ENCODE measurements around the gene SUMO3. TPM values are rescaled to one million over a fixed set of nuclear protein-coding genes. Genes with fewer than 3 reads are reported as not detected.

SUMO3 gene
- total and polyA plus RNA-seq, 2 donors (not counting 3 experiments of a cell fraction or from before 2014, with no cell fraction given) = 102 to 123 TPM

DNA sequence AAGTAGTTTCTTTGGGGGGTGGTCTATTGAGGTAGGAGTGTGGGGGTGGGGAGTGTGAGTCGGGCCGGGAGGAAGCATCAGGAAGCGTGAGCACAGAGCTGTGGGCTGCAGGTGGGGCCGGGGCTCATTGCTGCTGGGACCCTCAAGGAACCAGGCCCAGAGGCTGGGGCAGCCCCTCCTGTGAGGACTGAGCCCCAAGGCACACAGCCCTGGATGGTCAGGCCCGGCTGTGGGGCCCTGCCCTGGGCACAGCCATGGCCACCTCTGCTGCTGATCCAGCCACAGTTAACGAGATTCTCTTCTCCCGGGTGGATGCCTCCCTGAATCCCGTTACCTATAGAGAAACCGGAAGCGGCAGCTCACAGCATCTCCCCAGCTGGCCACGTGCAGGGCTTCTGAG is 22.9 kb upstream of the SUMO3 start:
- no peak for DNase-seq (ENCODE audit: low read depth, low spot score)
- H3K9ac ChIP-seq (replicated peaks; ENCODE audit: extremely low read depth, insufficient read depth, low read length) = no peak overlapping the region
- no peak for FAIRE-seq
- no peaks in the 10 kb centered on the region for H3K36me3 ChIP-seq (ENCODE audit: control insufficient read depth in 2 of 2, extremely low read depth in 1 of 2, insufficient read depth in 2 of 2, low read length in 2 of 2)
- H3K79me2 ChIP-seq (ENCODE audit: control insufficient read depth, insufficient read depth, low read length) = no peaks in the 10 kb centered on the region
- H3K4me1 ChIP-seq (ENCODE audit: control insufficient read depth, extremely low read depth, insufficient read depth, low read length) = peaks cover 1% of the 10 kb centered on the region
- no peak overlapping the region for H3K4me2 ChIP-seq (ENCODE audit: insufficient read depth, low read length)
- peaks cover 2 to 4% of the 10 kb centered on the region in 2 experiments for H3K27me3 ChIP-seq (ENCODE audit: control insufficient read depth in 2 of 2, insufficient read depth in 2 of 2, low read length in 2 of 2)
- no peaks in the 10 kb centered on the region for H4K20me1 ChIP-seq (replicated peaks; ENCODE audit: control insufficient read depth, extremely low read depth, insufficient read depth, low read length)
- H3K9me1 ChIP-seq (replicated peaks; ENCODE audit: control insufficient read depth, extremely low read depth, insufficient read depth, low read length) = no peaks in the 10 kb centered on the region
- H3K4me3 ChIP-seq (replicated peaks in 1 of 3; ENCODE audit: insufficient read depth in 1 of 3, low read depth in 1 of 3, low read length in 3 of 3) = no peak overlapping the region
- no peaks in the 10 kb centered on the region for H3K9me3 ChIP-seq (replicated peaks; ENCODE audit: control insufficient read depth, insufficient read depth, low read length)
- no peak overlapping the region for H3K27ac ChIP-seq (ENCODE audit: insufficient read depth, low read depth, low read length)
- H2AFZ ChIP-seq (ENCODE audit: low read depth, low read length) = no peak overlapping the region
- intact Hi-C loops (cut with micrococcal nuclease) = no loop called here
- ChIA-PET CTCF (no interaction called here), POLR2A (no interaction called here)
- dilution Hi-C loops (cut with MboI; ENCODE audit: extremely low pct_ligation_motif_present, low sequenced_read_pairs) = no loop called here
- TF ChIP-seq, protein P1, sequence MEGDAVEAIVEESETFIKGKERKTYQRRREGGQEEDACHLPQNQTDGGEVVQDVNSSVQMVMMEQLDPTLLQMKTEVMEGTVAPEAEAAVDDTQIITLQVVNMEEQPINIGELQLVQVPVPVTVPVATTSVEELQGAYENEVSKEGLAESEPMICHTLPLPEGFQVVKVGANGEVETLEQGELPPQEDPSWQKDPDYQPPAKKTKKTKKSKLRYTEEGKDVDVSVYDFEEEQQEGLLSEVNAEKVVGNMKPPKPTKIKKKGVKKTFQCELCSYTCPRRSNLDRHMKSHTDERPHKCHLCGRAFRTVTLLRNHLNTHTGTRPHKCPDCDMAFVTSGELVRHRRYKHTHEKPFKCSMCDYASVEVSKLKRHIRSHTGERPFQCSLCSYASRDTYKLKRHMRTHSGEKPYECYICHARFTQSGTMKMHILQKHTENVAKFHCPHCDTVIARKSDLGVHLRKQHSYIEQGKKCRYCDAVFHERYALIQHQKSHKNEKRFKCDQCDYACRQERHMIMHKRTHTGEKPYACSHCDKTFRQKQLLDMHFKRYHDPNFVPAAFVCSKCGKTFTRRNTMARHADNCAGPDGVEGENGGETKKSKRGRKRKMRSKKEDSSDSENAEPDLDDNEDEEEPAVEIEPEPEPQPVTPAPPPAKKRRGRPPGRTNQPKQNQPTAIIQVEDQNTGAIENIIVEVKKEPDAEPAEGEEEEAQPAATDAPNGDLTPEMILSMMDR (IDR thresholded peaks at IDR 0.05; ENCODE audit: extremely low read depth in 1 of 2, insufficient read depth in 1 of 2, low read depth in 1 of 2, low read length in 2 of 2) = no peak
- TF ChIP-seq FOS (IDR thresholded peaks at IDR 0.05; ENCODE audit: borderline replicate concordance, insufficient read depth, low read length) (no peak), POLR2A (IDR thresholded peaks at IDR 0.05; ENCODE audit: low read depth, low read length) (no peak), EZH2 (IDR thresholded peaks at IDR 0.05; ENCODE audit: borderline replicate concordance, low read depth, low read length, severe bottlenecking) (no peak), GATA2 (IDR thresholded peaks at IDR 0.05; ENCODE audit: insufficient read depth, insufficient read length, low read depth, low read length) (no peak), JUN (IDR thresholded peaks at IDR 0.05; ENCODE audit: borderline replicate concordance, insufficient read depth, insufficient read length, low read depth) (no peak), MYC (IDR thresholded peaks at IDR 0.05; ENCODE audit: low read depth, low read length) (no peak), POLR2AphosphoS5 (IDR thresholded peaks at IDR 0.05; ENCODE audit: insufficient read depth, low read depth, low read length) (no peak)
- TF ChIP-seq, protein P2, sequence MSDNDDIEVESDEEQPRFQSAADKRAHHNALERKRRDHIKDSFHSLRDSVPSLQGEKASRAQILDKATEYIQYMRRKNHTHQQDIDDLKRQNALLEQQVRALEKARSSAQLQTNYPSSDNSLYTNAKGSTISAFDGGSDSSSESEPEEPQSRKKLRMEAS (IDR thresholded peaks at IDR 0.05; ENCODE audit: insufficient read depth, insufficient read length) = no peak
- no TSS peak for BruUV-seq (replicated peaks)

All from endothelial cell of umbilical vein (primary cell).